ENCODE data around the gene FABP1.

FABP1 gene

DNA sequence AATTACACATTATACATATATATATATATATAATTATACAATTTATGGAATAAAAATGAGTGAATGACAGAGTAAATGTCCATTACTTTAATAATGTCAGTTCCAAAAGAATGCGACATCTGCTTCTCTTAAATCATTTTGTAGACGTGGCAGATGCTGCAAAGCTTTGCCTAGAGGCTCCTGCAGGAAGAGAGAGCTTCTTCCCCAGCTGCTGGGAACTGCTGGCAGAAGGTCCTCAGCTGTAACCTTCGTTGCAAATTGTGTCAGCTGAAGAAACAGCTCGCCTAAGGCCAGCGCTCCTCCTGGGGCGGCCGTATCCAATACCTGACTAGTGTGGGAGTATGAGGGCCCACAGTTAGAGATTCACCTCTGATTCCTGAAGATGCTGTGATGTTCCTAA is 32.7 kb upstream of the FABP1 start:
- Histone ChIP-seq H2AFZ (ENCODE audit: low read length, unreplicated experiment) (no peak overlapping the region), H3K27me3 (ENCODE audit: insufficient read depth, low read length) (no peaks in the 10 kb centered on the region; the same call in 1 of the 2 replicates), H3K4me1 (ENCODE audit: control insufficient read depth, insufficient read depth, low read length, unreplicated experiment) (no peaks in the 10 kb centered on the region), H3K36me3 (ENCODE audit: insufficient read depth, low read length) (no peaks in the 10 kb centered on the region), H3K27ac (ENCODE audit: low read depth, low read length) (no peak overlapping the region), H3K4me3 (ENCODE audit: low read depth, low read length) (no peak overlapping the region), H3K79me2 (ENCODE audit: control insufficient read depth, insufficient read depth, low read length, unreplicated experiment) (no peaks in the 10 kb centered on the region)

DNA sequence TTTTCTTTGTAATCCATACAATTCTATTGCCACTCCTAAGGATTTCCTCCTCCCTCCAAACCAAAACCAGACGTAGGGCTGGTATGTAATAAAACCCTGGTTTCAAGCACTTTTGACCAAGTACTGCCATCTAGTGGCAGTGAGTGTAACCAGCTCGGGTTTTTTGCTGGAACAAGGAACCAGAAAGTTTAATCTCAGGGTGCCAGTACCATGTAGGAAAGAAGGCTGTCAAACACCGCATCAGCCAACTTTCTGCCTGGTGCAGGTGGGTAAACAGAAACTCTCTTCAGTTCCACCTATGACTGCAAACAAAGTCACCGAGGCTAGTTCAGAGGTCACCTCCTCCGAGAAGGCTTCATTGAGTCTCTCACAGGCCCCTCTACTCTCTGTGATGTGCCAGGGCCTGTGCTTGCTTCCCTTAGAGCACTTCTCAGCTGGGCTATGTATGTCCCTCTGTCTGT is 32.1 kb upstream of the FABP1 start:
- H2AFZ ChIP-seq (ENCODE audit: low read length, unreplicated experiment): no peak overlapping the region
- H3K4me3 ChIP-seq (ENCODE audit: low read depth, low read length): no peak overlapping the region
- H3K79me2 ChIP-seq (ENCODE audit: control insufficient read depth, insufficient read depth, low read length, unreplicated experiment): no peaks in the 10 kb centered on the region
- H3K27ac ChIP-seq (ENCODE audit: low read depth, low read length): no peak overlapping the region
- H3K27me3 ChIP-seq (ENCODE audit: insufficient read depth, low read length): peaks cover 4% of the 10 kb centered on the region
- no peaks in the 10 kb centered on the region for H3K4me1 ChIP-seq (ENCODE audit: control insufficient read depth, insufficient read depth, low read length, unreplicated experiment)
- no peaks in the 10 kb centered on the region for H3K36me3 ChIP-seq (ENCODE audit: insufficient read depth, low read length)

DNA sequence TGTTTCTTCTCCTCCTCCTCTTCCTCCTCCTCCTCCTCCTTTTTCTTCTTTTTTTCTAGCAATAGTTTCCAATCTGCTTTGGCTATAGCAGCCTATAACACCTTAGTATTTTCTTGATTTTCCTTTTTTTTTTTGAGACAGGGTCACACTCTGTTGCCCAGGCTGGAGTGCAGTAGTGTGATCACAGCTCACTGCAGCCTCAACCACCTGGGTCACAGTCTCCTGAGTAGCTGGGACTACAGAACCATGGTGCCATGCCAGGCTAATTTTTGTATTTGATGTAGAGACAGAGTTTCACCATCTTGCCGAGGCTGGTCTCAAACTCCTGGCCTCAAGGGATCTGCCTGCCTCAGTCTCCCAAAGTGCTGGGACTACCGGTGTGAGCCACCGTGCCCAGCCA is 31.6 kb upstream of the FABP1 start:
- no peaks in the 10 kb centered on the region for H3K36me3 ChIP-seq (ENCODE audit: insufficient read depth, low read length)
- H3K79me2 ChIP-seq (ENCODE audit: control insufficient read depth, insufficient read depth, low read length, unreplicated experiment): no peaks in the 10 kb centered on the region
- H3K27ac ChIP-seq (ENCODE audit: low read depth, low read length): no peak overlapping the region
- peaks cover 9% of the 10 kb centered on the region for H3K27me3 ChIP-seq (ENCODE audit: insufficient read depth, low read length)
- no peaks in the 10 kb centered on the region for H3K4me1 ChIP-seq (ENCODE audit: control insufficient read depth, insufficient read depth, low read length, unreplicated experiment)
- H2AFZ ChIP-seq (ENCODE audit: low read length, unreplicated experiment): no peak overlapping the region
- H3K4me3 ChIP-seq (ENCODE audit: low read depth, low read length): no peak overlapping the region

DNA sequence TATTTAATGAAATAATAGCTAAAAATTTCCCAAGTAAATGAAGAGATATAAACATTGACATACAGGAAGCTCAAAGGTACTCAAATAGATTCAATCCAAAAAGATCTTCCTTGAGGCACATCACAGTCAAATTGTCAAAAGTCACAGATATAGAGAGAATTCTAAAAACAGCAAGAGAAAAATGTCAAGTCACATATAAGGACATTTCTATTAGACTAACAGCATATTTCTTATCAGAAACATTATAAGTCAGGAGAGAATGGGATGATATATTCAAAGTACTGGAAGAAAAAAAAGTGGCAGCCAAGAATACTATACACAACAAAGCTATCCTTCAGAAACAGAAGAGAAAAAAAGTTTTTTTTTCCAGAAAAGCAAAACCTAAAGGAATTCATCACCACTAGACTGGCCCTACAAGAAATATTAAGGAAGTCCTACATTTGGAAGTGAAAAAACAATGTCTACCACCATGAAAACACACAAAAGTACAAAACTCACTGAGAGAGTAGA is 21.1 kb upstream of the FABP1 start:
- Histone ChIP-seq H3K4me3 (ENCODE audit: low read depth, low read length) (no peak overlapping the region), H3K27me3 (ENCODE audit: insufficient read depth, low read length) (peaks cover 15% of the 10 kb centered on the region; the same call in 1 of the 2 replicates), H3K36me3 (ENCODE audit: insufficient read depth, low read length) (no peaks in the 10 kb centered on the region), H2AFZ (ENCODE audit: low read length, unreplicated experiment) (no peak overlapping the region), H3K27ac (ENCODE audit: low read depth, low read length) (no peak overlapping the region), H3K79me2 (ENCODE audit: control insufficient read depth, insufficient read depth, low read length, unreplicated experiment) (no peaks in the 10 kb centered on the region), H3K4me1 (ENCODE audit: control insufficient read depth, insufficient read depth, low read length, unreplicated experiment) (no peaks in the 10 kb centered on the region)

DNA sequence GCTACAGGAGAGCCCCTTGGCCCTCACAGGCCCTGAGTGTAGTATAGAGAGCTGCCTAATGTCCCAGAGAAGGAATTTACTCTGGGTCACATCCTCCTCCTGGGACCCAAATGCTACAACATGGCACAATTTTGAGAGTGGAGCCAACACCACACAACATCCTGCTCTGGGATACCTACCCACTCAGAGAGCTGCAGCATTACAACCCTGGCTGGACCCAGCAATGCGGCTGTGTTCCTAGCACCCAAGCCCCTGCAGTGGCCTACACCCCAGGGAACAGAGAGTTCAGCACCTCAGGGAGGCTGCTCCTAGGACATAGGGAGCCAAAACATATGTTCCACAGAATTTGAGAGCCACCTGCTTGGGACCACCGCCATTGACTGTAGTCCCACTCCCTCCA is 19.3 kb upstream of the FABP1 start:
- Histone ChIP-seq H3K4me3 (ENCODE audit: low read depth, low read length) (no peak overlapping the region), H3K36me3 (ENCODE audit: insufficient read depth, low read length) (no peaks in the 10 kb centered on the region), H3K79me2 (ENCODE audit: control insufficient read depth, insufficient read depth, low read length, unreplicated experiment) (no peaks in the 10 kb centered on the region), H2AFZ (ENCODE audit: low read length, unreplicated experiment) (no peak overlapping the region), H3K4me1 (ENCODE audit: control insufficient read depth, insufficient read depth, low read length, unreplicated experiment) (no peaks in the 10 kb centered on the region), H3K27ac (ENCODE audit: low read depth, low read length) (no peak overlapping the region), H3K27me3 (ENCODE audit: insufficient read depth, low read length) (peaks cover 28% of the 10 kb centered on the region)

DNA sequence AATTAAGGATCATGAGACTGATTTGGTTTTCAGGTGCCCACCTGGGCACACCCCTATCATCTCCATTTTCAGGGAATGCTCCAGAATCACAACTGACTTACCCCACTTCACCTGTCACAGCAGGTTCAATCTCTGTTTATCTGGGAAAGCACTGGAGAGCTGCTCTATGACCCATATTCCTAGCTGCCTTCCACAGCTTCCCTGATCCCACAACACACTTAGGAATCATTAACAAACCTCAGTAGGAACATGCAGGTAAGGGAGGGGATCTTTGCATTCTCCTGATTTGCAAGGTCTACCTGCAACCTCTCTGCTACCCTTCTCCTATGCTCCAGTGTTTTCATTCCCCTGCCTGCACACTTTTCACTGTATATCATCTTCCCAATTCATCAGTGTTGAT is 18.7 kb upstream of the FABP1 start:
- no peak overlapping the region for H3K4me3 ChIP-seq (ENCODE audit: low read depth, low read length)
- H3K4me1 ChIP-seq (ENCODE audit: control insufficient read depth, insufficient read depth, low read length, unreplicated experiment): no peaks in the 10 kb centered on the region
- H3K36me3 ChIP-seq (ENCODE audit: insufficient read depth, low read length): no peaks in the 10 kb centered on the region
- H2AFZ ChIP-seq (ENCODE audit: low read length, unreplicated experiment): no peak overlapping the region
- H3K27ac ChIP-seq (ENCODE audit: low read depth, low read length): no peak overlapping the region
- peaks cover 32% of the 10 kb centered on the region for H3K27me3 ChIP-seq (ENCODE audit: insufficient read depth, low read length)
- no peaks in the 10 kb centered on the region for H3K79me2 ChIP-seq (ENCODE audit: control insufficient read depth, insufficient read depth, low read length, unreplicated experiment)

DNA sequence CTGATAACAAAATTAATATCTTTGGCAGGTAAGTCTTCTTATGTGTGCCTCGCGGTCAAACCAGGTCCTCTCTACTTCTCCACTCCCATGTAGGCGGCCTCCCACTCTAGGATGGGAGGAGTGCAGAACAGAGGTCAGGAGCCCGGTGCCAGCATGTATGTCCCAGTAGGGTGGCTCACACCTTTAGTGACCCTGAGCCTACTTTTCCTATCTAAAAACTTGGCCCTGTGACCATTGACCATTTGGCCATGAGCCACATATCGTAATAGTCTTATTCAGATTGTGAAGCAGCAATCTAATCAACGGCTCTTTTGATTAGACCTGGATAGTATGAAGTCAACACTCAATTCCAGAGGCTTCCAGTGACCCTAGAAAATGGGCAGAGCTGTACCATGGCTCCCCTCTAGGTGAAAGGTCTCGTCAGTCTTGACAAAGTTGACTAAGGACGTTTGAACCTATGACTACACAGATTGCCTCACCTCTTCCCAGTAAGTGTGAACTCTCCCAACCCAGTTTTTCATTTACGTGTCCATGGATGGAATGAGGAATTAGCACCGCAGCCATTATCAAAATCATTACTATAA is 17.1 kb upstream of the FABP1 start:
- no peak overlapping the region for H2AFZ ChIP-seq (ENCODE audit: low read length, unreplicated experiment)
- H3K79me2 ChIP-seq (ENCODE audit: control insufficient read depth, insufficient read depth, low read length, unreplicated experiment): no peaks in the 10 kb centered on the region
- H3K27me3 ChIP-seq (ENCODE audit: insufficient read depth, low read length): peaks cover 43% of the 10 kb centered on the region
- no peak overlapping the region for H3K4me3 ChIP-seq (ENCODE audit: low read depth, low read length)
- no peaks in the 10 kb centered on the region for H3K36me3 ChIP-seq (ENCODE audit: insufficient read depth, low read length)
- no peak overlapping the region for H3K27ac ChIP-seq (ENCODE audit: low read depth, low read length)
- no peaks in the 10 kb centered on the region for H3K4me1 ChIP-seq (ENCODE audit: control insufficient read depth, insufficient read depth, low read length, unreplicated experiment)

DNA sequence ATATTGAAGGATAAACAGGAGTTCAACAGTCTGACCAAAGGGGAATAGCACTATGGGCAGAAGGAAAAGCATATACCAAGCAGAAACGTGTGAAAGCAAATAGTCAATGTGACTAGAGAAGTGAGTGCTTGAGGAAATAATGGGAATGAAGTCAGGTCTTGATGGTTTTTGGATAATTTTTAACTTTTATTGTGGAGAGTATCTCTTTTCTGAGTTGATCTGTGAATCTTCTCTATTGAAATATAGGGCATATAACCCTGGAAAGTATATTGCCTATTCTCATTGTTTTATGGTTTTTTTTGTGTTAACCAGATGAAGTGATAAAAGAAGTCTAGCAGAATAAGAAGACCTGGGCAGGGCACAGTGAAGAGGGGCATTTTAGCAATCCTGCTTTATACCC is 16.4 kb upstream of the FABP1 start:
- H3K36me3 ChIP-seq (ENCODE audit: insufficient read depth, low read length): no peaks in the 10 kb centered on the region
- no peak overlapping the region for H2AFZ ChIP-seq (ENCODE audit: low read length, unreplicated experiment)
- H3K79me2 ChIP-seq (ENCODE audit: control insufficient read depth, insufficient read depth, low read length, unreplicated experiment): no peaks in the 10 kb centered on the region
- peaks cover 50% of the 10 kb centered on the region for H3K27me3 ChIP-seq (ENCODE audit: insufficient read depth, low read length)
- H3K27ac ChIP-seq (ENCODE audit: low read depth, low read length): no peak overlapping the region
- no peak overlapping the region for H3K4me3 ChIP-seq (ENCODE audit: low read depth, low read length)
- H3K4me1 ChIP-seq (ENCODE audit: control insufficient read depth, insufficient read depth, low read length, unreplicated experiment): no peaks in the 10 kb centered on the region

DNA sequence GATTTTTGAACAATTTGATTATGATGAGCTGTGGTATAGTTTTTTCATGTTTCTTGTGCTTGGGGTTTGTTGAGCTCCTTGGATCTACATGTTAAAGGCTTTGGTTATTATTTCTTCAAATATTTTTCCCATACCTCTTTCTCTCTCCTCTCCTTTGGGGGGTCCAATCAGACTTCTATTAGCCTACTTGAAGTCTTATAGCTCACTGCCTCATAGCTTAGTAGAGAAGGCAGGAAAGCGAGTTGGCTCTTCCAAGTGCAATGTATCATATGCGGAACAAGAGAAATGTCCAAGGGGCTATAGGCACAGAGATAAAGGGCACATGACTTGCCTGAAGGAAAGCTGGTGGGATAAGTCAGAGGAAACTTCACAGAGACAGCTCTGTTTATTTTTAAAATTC is 14.1 kb upstream of the FABP1 start:
- Histone ChIP-seq H3K4me1 (ENCODE audit: control insufficient read depth, insufficient read depth, low read length, unreplicated experiment) (no peaks in the 10 kb centered on the region), H3K4me3 (ENCODE audit: low read depth, low read length) (no peak overlapping the region), H2AFZ (ENCODE audit: low read length, unreplicated experiment) (no peak overlapping the region), H3K27ac (ENCODE audit: low read depth, low read length) (no peak overlapping the region), H3K36me3 (ENCODE audit: insufficient read depth, low read length) (no peaks in the 10 kb centered on the region), H3K27me3 (ENCODE audit: insufficient read depth, low read length) (peaks cover 73% of the 10 kb centered on the region), H3K79me2 (ENCODE audit: control insufficient read depth, insufficient read depth, low read length, unreplicated experiment) (no peaks in the 10 kb centered on the region)

DNA sequence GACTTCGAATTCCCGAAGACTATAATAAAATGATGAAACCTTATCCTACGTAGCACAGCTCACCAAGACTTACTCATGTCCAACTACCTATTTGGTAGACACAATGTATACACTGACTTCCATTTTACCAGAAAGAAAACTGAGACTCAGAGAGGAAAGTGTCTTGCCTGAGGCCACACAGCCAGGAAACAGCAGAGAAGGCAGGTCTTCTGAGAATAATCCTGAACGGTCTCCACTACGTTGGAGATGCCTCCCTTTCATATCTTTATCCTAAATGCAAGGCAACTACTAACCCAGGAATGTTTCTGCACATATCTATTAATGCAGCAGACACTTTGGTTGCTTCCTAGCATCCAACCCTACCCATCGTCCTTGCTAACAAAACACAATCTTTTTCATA is 11.9 kb upstream of the FABP1 start:
- Histone ChIP-seq H3K36me3 (ENCODE audit: insufficient read depth, low read length) (no peaks in the 10 kb centered on the region), H2AFZ (ENCODE audit: low read length, unreplicated experiment) (no peak overlapping the region), H3K27ac (ENCODE audit: low read depth, low read length) (no peak overlapping the region), H3K27me3 (ENCODE audit: insufficient read depth, low read length) (peaks cover 85% of the 10 kb centered on the region), H3K4me1 (ENCODE audit: control insufficient read depth, insufficient read depth, low read length, unreplicated experiment) (no peaks in the 10 kb centered on the region), H3K4me3 (ENCODE audit: low read depth, low read length) (no peak overlapping the region), H3K79me2 (ENCODE audit: control insufficient read depth, insufficient read depth, low read length, unreplicated experiment) (no peaks in the 10 kb centered on the region)

DNA sequence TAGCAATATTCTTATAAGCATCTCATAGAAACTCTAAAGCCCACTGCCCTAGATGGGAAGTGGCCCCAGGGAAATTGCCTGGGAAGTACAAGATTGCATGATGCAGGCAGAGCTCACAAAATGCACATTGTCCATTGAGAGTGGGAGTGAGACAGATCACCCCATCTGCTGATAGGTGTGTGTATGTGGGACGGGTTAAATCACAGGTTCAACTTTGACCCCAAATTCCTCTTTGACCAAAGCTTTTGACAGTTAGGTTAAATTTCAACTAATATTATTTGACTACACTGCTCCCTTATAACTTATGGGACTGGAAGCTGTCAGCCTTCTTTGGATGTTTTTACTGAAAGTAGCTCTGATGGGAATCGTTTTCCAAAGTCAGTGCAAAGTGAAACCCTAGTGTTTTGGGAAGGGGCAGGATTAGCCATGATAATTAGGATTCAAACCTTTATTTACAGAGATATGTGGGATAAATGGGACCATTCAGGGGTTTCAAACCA is 11.4 kb upstream of the FABP1 start:
- H3K4me1 ChIP-seq (ENCODE audit: control insufficient read depth, insufficient read depth, low read length, unreplicated experiment): no peaks in the 10 kb centered on the region
- H2AFZ ChIP-seq (ENCODE audit: low read length, unreplicated experiment): no peak overlapping the region
- no peak overlapping the region for H3K27ac ChIP-seq (ENCODE audit: low read depth, low read length)
- no peaks in the 10 kb centered on the region for H3K36me3 ChIP-seq (ENCODE audit: insufficient read depth, low read length)
- no peak overlapping the region for H3K4me3 ChIP-seq (ENCODE audit: low read depth, low read length)
- H3K27me3 ChIP-seq (ENCODE audit: insufficient read depth, low read length): peaks cover 87% of the 10 kb centered on the region
- no peaks in the 10 kb centered on the region for H3K79me2 ChIP-seq (ENCODE audit: control insufficient read depth, insufficient read depth, low read length, unreplicated experiment)
